H9 (cell line): ENCODE data around the gene PDE2A. TPM values are rescaled to one million over a fixed set of nuclear protein-coding genes. Genes with fewer than 3 reads are reported as not detected.

ENCODE experiments used
- DNase-seq: peaks from one replicate; pipeline ENCODE4 v3.0.0-alpha.2; 2017
- H2AFZ ChIP-seq: one replicate; pipeline ENCODE4 v1.6.1; 2013; ENCODE audit warnings: mild to moderate bottlenecking, low read length, control low read depth, moderate library complexity
- H2AK5ac ChIP-seq: 2 replicates; pipeline ENCODE4 v1.6.1; 2013; ENCODE audit warnings: low read length, control low read depth, mixed read lengths; ENCODE audit not compliant: insufficient read length
- H2BK120ac ChIP-seq: one replicate; pipeline ENCODE4 v1.6.1; 2013; ENCODE audit warnings: low read depth, mild to moderate bottlenecking, low read length, control low read depth, inconsistent platforms; ENCODE audit not compliant: poor library complexity, severe bottlenecking
- H2BK12ac ChIP-seq: 2 replicates; pipeline ENCODE4 v1.6.1; 2013; ENCODE audit warnings: low read length, control low read depth, mixed read lengths, low read depth; ENCODE audit not compliant: insufficient read length
- H2BK15ac ChIP-seq: 2 replicates; pipeline ENCODE4 v1.6.1; 2013; ENCODE audit warnings: low read depth, low read length, control low read depth
- H2BK20ac ChIP-seq: one replicate; pipeline ENCODE4 v1.6.1; 2013; ENCODE audit warnings: low read depth, mild to moderate bottlenecking, low read length, control low read depth, inconsistent platforms; ENCODE audit not compliant: poor library complexity, severe bottlenecking
- H2BK5ac ChIP-seq: 2 replicates; pipeline ENCODE4 v1.6.1; 2013; ENCODE audit warnings: low read length, control low read depth, mixed read lengths; ENCODE audit not compliant: insufficient read length
- H3K14ac ChIP-seq: 2 replicates; pipeline ENCODE4 v1.6.1; 2013; ENCODE audit warnings: low read length, control low read depth; ENCODE audit not compliant: insufficient read depth
- H3K18ac ChIP-seq: 2 replicates; pipeline ENCODE4 v1.6.1; 2013; ENCODE audit warnings: low read depth, mild to moderate bottlenecking, mixed read lengths, low read length, control low read depth; ENCODE audit not compliant: insufficient read length
- H3K23ac ChIP-seq: 2 replicates; pipeline ENCODE4 v1.6.1; 2013; ENCODE audit warnings: low read length, control low read depth, mixed read lengths, low read depth; ENCODE audit not compliant: insufficient read length
- H3K23me2 ChIP-seq: 2 replicates; pipeline ENCODE4 v1.6.1; 2013; ENCODE audit warnings: low read depth, mild to moderate bottlenecking, mixed read lengths, low read length, control low read depth; ENCODE audit not compliant: insufficient read length, poor library complexity, severe bottlenecking
- H3K27ac ChIP-seq: 2 replicates; pipeline ENCODE4 v1.5.1; 2013; ENCODE audit warnings: low read length, control low read depth, mixed read lengths, low read depth; ENCODE audit not compliant: insufficient read length
- H3K27me3 ChIP-seq: 2 replicates; pipeline ENCODE4 v1.6.1; 2013; ENCODE audit warnings: low read length, control low read depth, inconsistent platforms; ENCODE audit not compliant: insufficient read depth
- H3K4ac ChIP-seq: 2 replicates; pipeline ENCODE4 v1.6.1; 2013; ENCODE audit warnings: low read depth, mild to moderate bottlenecking, control low read depth, inconsistent platforms, low read length, moderate library complexity
- H3K4me1 ChIP-seq: 2 replicates; pipeline ENCODE4 v1.6.1; 2013; ENCODE audit warnings: low read length, control low read depth, inconsistent platforms; ENCODE audit not compliant: insufficient read depth
- H3K4me2 ChIP-seq: 2 replicates; pipeline ENCODE4 v1.6.1; 2013; ENCODE audit warnings: low read length, control low read depth, mixed read lengths; ENCODE audit not compliant: insufficient read length, insufficient read depth
- H3K56ac ChIP-seq: 2 replicates; pipeline ENCODE4 v1.6.1; 2013; ENCODE audit warnings: low read depth, mild to moderate bottlenecking, mixed read lengths, low read length, control low read depth; ENCODE audit not compliant: insufficient read length
- H3K79me1 ChIP-seq: 2 replicates; pipeline ENCODE4 v1.6.1; 2013; ENCODE audit warnings: low read depth, mild to moderate bottlenecking, moderate library complexity, low read length, control low read depth, inconsistent platforms; ENCODE audit not compliant: insufficient read depth, poor library complexity, severe bottlenecking
- H3K79me2 ChIP-seq: 2 replicates; pipeline ENCODE4 v1.6.1; 2013; ENCODE audit warnings: low read length, control low read depth, inconsistent platforms; ENCODE audit not compliant: insufficient read depth
- H3K9ac ChIP-seq: 2 replicates; pipeline ENCODE4 v1.6.1; 2013; ENCODE audit warnings: low read length, control low read depth, mixed read lengths; ENCODE audit not compliant: insufficient read length; ENCODE audit errors: extremely low read depth
- H3K9me3 ChIP-seq: one replicate; pipeline ENCODE4 v1.6.1; 2013; ENCODE audit warnings: low read depth, low read length, inconsistent platforms; ENCODE audit not compliant: control insufficient read depth
- H3T11ph ChIP-seq: one replicate; pipeline ENCODE4 v1.6.1; 2013; ENCODE audit warnings: mild to moderate bottlenecking, low read length, control low read depth, inconsistent platforms
- H4K20me1 ChIP-seq: one replicate; pipeline ENCODE4 v1.6.1; 2013; ENCODE audit not compliant: control insufficient read depth, insufficient read length, insufficient read depth
- H4K5ac ChIP-seq: 2 replicates; pipeline ENCODE4 v1.6.1; 2013; ENCODE audit warnings: low read depth, mild to moderate bottlenecking, mixed read lengths, low read length, control low read depth; ENCODE audit not compliant: insufficient read length
- H4K8ac ChIP-seq: replicated peaks from 2 replicates; pipeline ENCODE4 v1.6.1; 2013; ENCODE audit warnings: low read length, control low read depth, mixed read lengths, low read depth; ENCODE audit not compliant: insufficient read length
- H4K91ac ChIP-seq: 2 replicates; pipeline ENCODE4 v1.6.1; 2013; ENCODE audit warnings: low read depth, mild to moderate bottlenecking, moderate library complexity, mixed read lengths, low read length, control low read depth; ENCODE audit not compliant: insufficient read length
- H3K27ac Mint-ChIP-seq, 3 experiments: 2 replicates in 2 of 3; 3 replicates in 1 of 3; pipeline ENCODE4 v1.8.0; 2020 to 2021; ENCODE audit warnings: mixed read lengths in 3 of 3, mild to moderate bottlenecking in 1 of 3, moderate library complexity in 1 of 3
- H3K27me3 Mint-ChIP-seq: 2 replicates; pipeline ENCODE4 v1.8.0; 2021; ENCODE audit warnings: low read depth, mild to moderate bottlenecking, moderate library complexity, mixed read lengths
- H3K36me3 Mint-ChIP-seq, 3 experiments: 2 replicates in 2 of 3; 3 replicates in 1 of 3; pipeline ENCODE4 v1.8.0; 2020 to 2021; ENCODE audit warnings: low read depth in 3 of 3, mixed read lengths in 3 of 3; ENCODE audit not compliant: insufficient read depth in 1 of 3
- H3K4me1 Mint-ChIP-seq, 2 experiments: 2 replicates each; pipeline ENCODE4 v1.8.0; 2020; ENCODE audit warnings: mixed read lengths in 2 of 2
- H3K4me3 Mint-ChIP-seq, 2 experiments: 2 replicates in 1 of 2; 3 replicates in 1 of 2; pipeline ENCODE4 v1.8.0; 2020 to 2021; ENCODE audit warnings: mild to moderate bottlenecking in 2 of 2, mixed read lengths in 2 of 2, moderate library complexity in 1 of 2
- H3K9me3 Mint-ChIP-seq, 2 experiments: 2 replicates in 1 of 2; 3 replicates in 1 of 2; pipeline ENCODE4 v1.8.0; 2020; ENCODE audit warnings: mild to moderate bottlenecking in 2 of 2, mixed read lengths in 2 of 2, moderate library complexity in 1 of 2
- WGBS: extraction: QIAGEN DNeasy Blood & Tissue Kit; methylation state at CpG from one replicate; pipeline ENCODE4 v1.1.7; 2013; ENCODE audit warnings: missing lambda C conversion rate, low lambda C conversion rate, mixed read lengths; ENCODE audit not compliant: insufficient read length; ENCODE audit errors: extremely low coverage; 5-methylcytosine and 5-hydroxymethylcytosine counted together
- total RNA-seq: library from RNA; stranded (reverse); gene quantifications from 2 replicates; pipeline ENCODE4 v1.2.1, GENCODE V29; 2021
- TF ChIP-seq, protein P1 (sequence below): fragments of 200-600 bp; sonication (generic); conservative IDR thresholded peaks from 3 replicates; pipeline ENCODE4 v1.8.0; 2021; ENCODE audit warnings: antibody characterized with exemption, mild to moderate bottlenecking

PDE2A gene
- total RNA-seq, 1 experiment from 2014 or later = 3.4 TPM

DNA sequence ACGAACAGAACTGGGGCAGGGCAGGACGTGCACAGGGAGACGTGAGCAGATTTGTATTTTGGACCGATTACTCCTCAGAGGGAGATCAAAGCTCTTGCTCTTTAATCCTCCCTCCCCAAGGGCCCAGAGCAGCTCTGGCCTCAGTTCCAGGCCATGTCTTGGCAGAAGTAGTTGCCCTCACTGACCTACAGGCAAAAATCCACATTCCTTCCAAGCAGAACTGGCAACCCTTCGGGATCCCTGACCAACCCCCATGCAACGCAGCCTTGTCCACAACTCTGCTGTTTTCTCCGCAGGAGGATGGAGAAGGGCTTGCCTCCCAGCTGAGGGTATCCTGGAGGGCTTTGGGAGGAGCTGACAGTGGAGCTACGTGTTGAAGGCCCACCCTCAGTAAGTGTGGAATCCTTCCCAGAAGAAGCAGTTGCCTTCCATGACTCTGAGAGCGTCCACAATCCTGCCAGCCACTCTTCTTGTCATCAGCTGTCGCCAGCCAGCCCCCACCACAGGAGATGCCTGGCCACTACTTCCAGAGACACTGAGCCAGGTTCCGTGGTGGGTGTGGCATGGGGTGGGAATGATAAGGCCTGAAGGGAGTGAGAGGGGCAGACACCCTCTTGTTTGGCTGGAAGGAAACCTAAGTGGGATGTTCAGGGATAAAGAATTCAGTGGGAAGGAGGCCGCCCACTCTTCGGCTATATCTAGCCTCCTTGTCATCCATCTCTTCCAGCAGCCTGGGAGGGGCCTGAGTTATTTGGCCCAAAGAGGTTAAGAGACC lies 68.1 kb downstream of the PDE2A start:
- Histone ChIP-seq H3K23me2 (no peaks in the 10 kb centered on the region), H3K23ac (no peak overlapping the region), H3K4ac (no peak overlapping the region), H3K79me1 (no peaks in the 10 kb centered on the region), H4K8ac (no peak overlapping the region), H3K18ac (no peak overlapping the region), H2AFZ (no peak overlapping the region), H3K9me3 (no peaks in the 10 kb centered on the region), H2AK5ac (no peak overlapping the region), H3K4me2 (no peak overlapping the region), H2BK5ac (no peak overlapping the region), H3K14ac (no peak overlapping the region), H3K56ac (no peak overlapping the region), H3K79me2 (no peaks in the 10 kb centered on the region), H4K91ac (no peak overlapping the region), H2BK20ac (no peak overlapping the region), H3K27ac (no peak overlapping the region), H3K27me3 (no peaks in the 10 kb centered on the region), H4K20me1 (no peaks in the 10 kb centered on the region), H2BK12ac (no peak overlapping the region), H3K9ac (no peak overlapping the region), H2BK15ac (no peak overlapping the region), H2BK120ac (no peak overlapping the region), H3K4me1 (no peaks in the 10 kb centered on the region), H3T11ph (no peak overlapping the region), H4K5ac (no peak overlapping the region)
- H3K9me3 Mint-ChIP-seq = no peaks in the 10 kb centered on the region
- H3K4me3 Mint-ChIP-seq = no peak overlapping the region; a peak in 1 of 5 replicates
- H3K36me3 Mint-ChIP-seq = no peaks in the 10 kb centered on the region
- no CpG with 5 or more reads among the region's 13 CpGs for whole genome bisulfite sequencing
- peaks cover 0 to 3% of the 10 kb centered on the region in 2 experiments; a peak in 1 of 4 replicates for H3K4me1 Mint-ChIP-seq
- peaks cover 39% of the 10 kb centered on the region for H3K27me3 Mint-ChIP-seq
- no peak overlapping the region for H3K27ac Mint-ChIP-seq
- TF ChIP-seq, protein P1, sequence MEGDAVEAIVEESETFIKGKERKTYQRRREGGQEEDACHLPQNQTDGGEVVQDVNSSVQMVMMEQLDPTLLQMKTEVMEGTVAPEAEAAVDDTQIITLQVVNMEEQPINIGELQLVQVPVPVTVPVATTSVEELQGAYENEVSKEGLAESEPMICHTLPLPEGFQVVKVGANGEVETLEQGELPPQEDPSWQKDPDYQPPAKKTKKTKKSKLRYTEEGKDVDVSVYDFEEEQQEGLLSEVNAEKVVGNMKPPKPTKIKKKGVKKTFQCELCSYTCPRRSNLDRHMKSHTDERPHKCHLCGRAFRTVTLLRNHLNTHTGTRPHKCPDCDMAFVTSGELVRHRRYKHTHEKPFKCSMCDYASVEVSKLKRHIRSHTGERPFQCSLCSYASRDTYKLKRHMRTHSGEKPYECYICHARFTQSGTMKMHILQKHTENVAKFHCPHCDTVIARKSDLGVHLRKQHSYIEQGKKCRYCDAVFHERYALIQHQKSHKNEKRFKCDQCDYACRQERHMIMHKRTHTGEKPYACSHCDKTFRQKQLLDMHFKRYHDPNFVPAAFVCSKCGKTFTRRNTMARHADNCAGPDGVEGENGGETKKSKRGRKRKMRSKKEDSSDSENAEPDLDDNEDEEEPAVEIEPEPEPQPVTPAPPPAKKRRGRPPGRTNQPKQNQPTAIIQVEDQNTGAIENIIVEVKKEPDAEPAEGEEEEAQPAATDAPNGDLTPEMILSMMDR = no peak
- DNase-seq = no peak
